GDM1 (cell line): ENCODE data around the gene FANCD2OS.
"Not testable (repeated sequence)": the region's sequence is repeated elsewhere in the genome, so short reads cannot be mapped to it uniquely, and the experiment has no call there.

ENCODE experiments used
- DNase-seq: peaks from one replicate; lab custom pipeline; 2025; lab: John Stamatoyannopoulos, UW

FANCD2OS gene

GRCh38 chr3:10108091-10108490 is at the start of gene FANCD2OS:
TSS of gene FANCD2OS (minus strand) at chr3:10108255. CDS start at chr3:10104774, 3,481 bp downstream.
- no peak for DNase-seq

- DNase-seq, result no peak
These were observed 49.0 kb upstream of the FANCD2OS start for GRCh38 chr3:10157031-10157430.

GRCh38 chr3:10155658-10156057 is 47.6 kb upstream of the FANCD2OS start:
- no peak for DNase-seq

GRCh38 chr3:10155123-10155472 is 47.0 kb upstream of the FANCD2OS start:
- DNase-seq, result no peak

- DNase-seq, result no peak
These were observed 46.5 kb upstream of the FANCD2OS start for GRCh38 chr3:10154335-10155122.

- DNase-seq, result no peak
These were observed 42.9 kb upstream of the FANCD2OS start for GRCh38 chr3:10150987-10151386.

- DNase-seq, result peak; percentile 33
These were observed 41.2 kb upstream of the FANCD2OS start for GRCh38 chr3:10149226-10149625.

GRCh38 chr3:10145685-10146084 is 37.6 kb upstream of the FANCD2OS start:
- no peak for DNase-seq

GRCh38 chr3:10142707-10143560 is 34.9 kb upstream of the FANCD2OS start:
- DNase-seq, result no peak

- no peak for DNase-seq
These were observed 33.0 kb upstream of the FANCD2OS start for GRCh38 chr3:10140996-10141546.

- DNase-seq, result no peak
These were observed 29.1 kb upstream of the FANCD2OS start for GRCh38 chr3:10137178-10137577.

- no peak for DNase-seq
These were observed 28.5 kb upstream of the FANCD2OS start for GRCh38 chr3:10136426-10137005.

GRCh38 chr3:10135872-10136271 is 27.8 kb upstream of the FANCD2OS start:
- DNase-seq, result not testable (repeated sequence)

GRCh38 chr3:10122724-10123123 is 14.7 kb upstream of the FANCD2OS start:
- no peak for DNase-seq

GRCh38 chr3:10121064-10121463 is 13.0 kb upstream of the FANCD2OS start:
- no peak for DNase-seq

GRCh38 chr3:10119376-10119775 is 11.3 kb upstream of the FANCD2OS start:
- no peak for DNase-seq

- DNase-seq, result no peak
These were observed 8.9 kb upstream of the FANCD2OS start for GRCh38 chr3:10116928-10117327.

- DNase-seq, result peak; percentile 28
These were observed 8.0 kb upstream of the FANCD2OS start for GRCh38 chr3:10116138-10116460.

- peak; percentile 96 for DNase-seq
These were observed 7.5 kb upstream of the FANCD2OS start, which contains the start of gene BRK1 for GRCh38 chr3:10115326-10116137. TSS of gene BRK1 (plus strand) at chr3:10115675. CDS start at chr3:10115702, 27 bp downstream.

- DNase-seq, result no peak
These were observed 1.1 kb downstream of the FANCD2OS start for GRCh38 chr3:10106919-10107318.

GRCh38 chr3:10099041-10099440 is 9.0 kb downstream of the FANCD2OS start:
- no peak for DNase-seq

GRCh38 chr3:10093678-10094077 is 14.4 kb downstream of the FANCD2OS start:
- DNase-seq, result no peak
